ENCODE data around the gene SSBP3. TPM values are rescaled to one million over a fixed set of nuclear protein-coding genes. Genes with fewer than 3 reads are reported as not detected.

SSBP3 gene
- total RNA-seq, 1 donor from 2014 or later = 7.8 TPM

GRCh38 chr1:54274881-54275280 is 131.3 kb downstream of the SSBP3 start:
- no peak for TF ChIP-seq CTCF (conservative IDR thresholded peaks at IDR 0.05; ENCODE audit: low read depth, low read length)
- no peak overlapping the region for H3K4me3 ChIP-seq (ENCODE audit: low read depth, low read length)
- DNase-seq (ENCODE audit: low read depth) = no peak

GRCh38 chr1:54274448-54274847 is 131.7 kb downstream of the SSBP3 start:
- peak; percentile 18 for TF ChIP-seq CTCF (conservative IDR thresholded peaks at IDR 0.05; ENCODE audit: low read depth, low read length)
- H3K4me3 ChIP-seq (ENCODE audit: low read depth, low read length) = no peak overlapping the region
- no peak for DNase-seq (ENCODE audit: low read depth)

- no peak for TF ChIP-seq CTCF (conservative IDR thresholded peaks at IDR 0.05; ENCODE audit: low read depth, low read length)
- peak overlapping the region; percentile 47 for H3K4me3 ChIP-seq (ENCODE audit: low read depth, low read length)
- no peak for DNase-seq (ENCODE audit: low read depth)
These were observed 132.4 kb downstream of the SSBP3 start for GRCh38 chr1:54273795-54274163.

GRCh38 chr1:54273092-54273794 is 133.0 kb downstream of the SSBP3 start:
- peak overlapping the region; percentile 47 for H3K4me3 ChIP-seq (ENCODE audit: low read depth, low read length)
- peak; percentile 92 for TF ChIP-seq CTCF (conservative IDR thresholded peaks at IDR 0.05; ENCODE audit: low read depth, low read length)
- peak; percentile 93 for DNase-seq (ENCODE audit: low read depth)

GRCh38 chr1:54272772-54273091 is 133.5 kb downstream of the SSBP3 start:
- DNase-seq (ENCODE audit: low read depth) = no peak
- TF ChIP-seq CTCF (conservative IDR thresholded peaks at IDR 0.05; ENCODE audit: low read depth, low read length) = no peak

GRCh38 chr1:54272134-54272533 is 134.1 kb downstream of the SSBP3 start:
- no peak overlapping the region for H3K4me3 ChIP-seq (ENCODE audit: low read depth, low read length)
- DNase-seq (ENCODE audit: low read depth) = no peak
- no peak for TF ChIP-seq CTCF (conservative IDR thresholded peaks at IDR 0.05; ENCODE audit: low read depth, low read length)

More at GRCh38 chr1:54272772-54273091, 133.5 kb downstream of the SSBP3 start:
- peak overlapping the region; percentile 19 for H3K4me3 ChIP-seq (ENCODE audit: low read depth, low read length)

GRCh38 chr1:54271341-54271740 is 134.9 kb downstream of the SSBP3 start:
- TF ChIP-seq CTCF (conservative IDR thresholded peaks at IDR 0.05; ENCODE audit: low read depth, low read length) = no peak
- DNase-seq (ENCODE audit: low read depth) = no peak
- H3K4me3 ChIP-seq (ENCODE audit: low read depth, low read length) = no peak overlapping the region

Data from epithelial cell of proximal tubule (primary cell).